ENCODE results near the gene ZNF710.

The ZNF710 gene

GRCh38 chr15:90036806-90037510, 35.8 kb downstream of the ZNF710 start:
- no peaks in the 10 kb centered on the region for H3K9me2 ChIP-seq (replicated peaks; ENCODE audit: control insufficient read depth, low read length)
- H4K20me1 ChIP-seq (ENCODE audit: control insufficient read depth, insufficient read depth, low read depth, low read length): no peaks in the 10 kb centered on the region
- no peak overlapping the region for H3K4me3 ChIP-seq (ENCODE audit: low read length)
- TF ChIP-seq EZH2phosphoT487 (IDR thresholded peaks at IDR 0.05; ENCODE audit: borderline replicate concordance, low read length) (no peak), CTCF (IDR thresholded peaks at IDR 0.05; ENCODE audit: low read depth, low read length, poor library complexity, severe bottlenecking) (no peak)
- H3K79me2 ChIP-seq (ENCODE audit: control insufficient read depth, low read length): peaks cover 69% of the 10 kb centered on the region
- no peaks in the 10 kb centered on the region for H3K27me3 ChIP-seq (ENCODE audit: control insufficient read depth, low read length)
- H3K4me1 ChIP-seq (ENCODE audit: control insufficient read depth, low read length): peaks cover 37% of the 10 kb centered on the region
- no peak overlapping the region for H3K4me2 ChIP-seq (ENCODE audit: low read length)
- H3F3A ChIP-seq (ENCODE audit: control insufficient read depth, insufficient read depth): no peaks in the 10 kb centered on the region; the same call in 1 of the 2 replicates
- H3K9me3 ChIP-seq (ENCODE audit: control insufficient read depth, insufficient read depth, low read length): no peaks in the 10 kb centered on the region
- H3K36me3 ChIP-seq (ENCODE audit: control insufficient read depth, low read length): no peaks in the 10 kb centered on the region
- H3K27ac ChIP-seq (ENCODE audit: low read depth, low read length): no peak overlapping the region

- H3F3A ChIP-seq (ENCODE audit: control insufficient read depth, insufficient read depth): no peaks in the 10 kb centered on the region; the same call in 1 of the 2 replicates
- H3K36me3 ChIP-seq (ENCODE audit: control insufficient read depth, low read length): no peaks in the 10 kb centered on the region
- peaks cover 37% of the 10 kb centered on the region for H3K4me1 ChIP-seq (ENCODE audit: control insufficient read depth, low read length)
- H3K4me2 ChIP-seq (ENCODE audit: low read length): no peak overlapping the region
- peaks cover 68% of the 10 kb centered on the region for H3K79me2 ChIP-seq (ENCODE audit: control insufficient read depth, low read length)
- H3K9me2 ChIP-seq (replicated peaks; ENCODE audit: control insufficient read depth, low read length): no peaks in the 10 kb centered on the region
- TF ChIP-seq EZH2phosphoT487 (IDR thresholded peaks at IDR 0.05; ENCODE audit: borderline replicate concordance, low read length) (no peak), CTCF (IDR thresholded peaks at IDR 0.05; ENCODE audit: low read depth, low read length, poor library complexity, severe bottlenecking) (no peak)
- no peak overlapping the region for H3K4me3 ChIP-seq (ENCODE audit: low read length)
- no peak overlapping the region for H3K27ac ChIP-seq (ENCODE audit: low read depth, low read length)
- no peaks in the 10 kb centered on the region for H3K9me3 ChIP-seq (ENCODE audit: control insufficient read depth, insufficient read depth, low read length)
- H4K20me1 ChIP-seq (ENCODE audit: control insufficient read depth, insufficient read depth, low read depth, low read length): no peaks in the 10 kb centered on the region
- H3K27me3 ChIP-seq (ENCODE audit: control insufficient read depth, low read length): no peaks in the 10 kb centered on the region
Measured at GRCh38 chr15:90037511-90037860, 36.4 kb downstream of the ZNF710 start.

GRCh38 chr15:90037961-90038631, 37.0 kb downstream of the ZNF710 start:
- Histone ChIP-seq H3K4me1 (ENCODE audit: control insufficient read depth, low read length) (peaks cover 37% of the 10 kb centered on the region), H3K4me2 (ENCODE audit: low read length) (no peak overlapping the region), H3K9me3 (ENCODE audit: control insufficient read depth, insufficient read depth, low read length) (no peaks in the 10 kb centered on the region), H4K20me1 (ENCODE audit: control insufficient read depth, insufficient read depth, low read depth, low read length) (no peaks in the 10 kb centered on the region), H3K36me3 (ENCODE audit: control insufficient read depth, low read length) (no peaks in the 10 kb centered on the region), H3K4me3 (ENCODE audit: low read length) (no peak overlapping the region), H3F3A (ENCODE audit: control insufficient read depth, insufficient read depth) (no peaks in the 10 kb centered on the region; the same call in 1 of the 2 replicates), H3K79me2 (ENCODE audit: control insufficient read depth, low read length) (peaks cover 67% of the 10 kb centered on the region), H3K27me3 (ENCODE audit: control insufficient read depth, low read length) (no peaks in the 10 kb centered on the region), H3K9me2 (replicated peaks; ENCODE audit: control insufficient read depth, low read length) (no peaks in the 10 kb centered on the region), H3K27ac (ENCODE audit: low read depth, low read length) (no peak overlapping the region)
- TF ChIP-seq EZH2phosphoT487 (IDR thresholded peaks at IDR 0.05; ENCODE audit: borderline replicate concordance, low read length) (no peak), CTCF (IDR thresholded peaks at IDR 0.05; ENCODE audit: low read depth, low read length, poor library complexity, severe bottlenecking) (no peak)
